Measurements from ENCODE around the gene RAB3IL1.

The RAB3IL1 gene

DNA sequence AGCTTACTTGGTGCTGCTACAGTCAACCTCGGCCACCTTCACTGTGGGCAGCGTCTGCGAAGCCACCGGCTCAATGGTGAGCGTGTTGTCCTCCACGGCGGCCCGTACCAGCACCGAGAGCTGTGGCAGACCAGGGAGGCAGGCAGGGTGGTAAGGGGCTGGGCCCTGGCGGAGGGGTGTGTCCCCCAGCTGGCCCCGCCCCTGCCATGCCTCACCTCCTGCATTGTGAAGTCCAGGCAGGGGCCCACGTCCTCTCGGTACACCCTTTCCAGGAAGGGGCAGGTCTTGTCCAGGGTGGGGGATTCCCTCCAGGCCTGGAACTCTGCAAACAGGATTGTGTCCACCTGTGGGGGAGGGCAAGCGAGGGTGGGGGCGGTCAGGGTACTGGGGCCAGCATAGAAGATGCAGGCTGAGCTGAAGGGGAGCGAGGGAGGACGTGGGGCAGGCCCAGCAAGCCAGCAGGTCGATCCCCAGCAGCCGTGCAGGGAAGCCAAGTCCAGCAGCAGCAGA lies 12.8 kb downstream of the RAB3IL1 start:
- DNase-seq (ENCODE audit: low read depth), result no peak

DNA sequence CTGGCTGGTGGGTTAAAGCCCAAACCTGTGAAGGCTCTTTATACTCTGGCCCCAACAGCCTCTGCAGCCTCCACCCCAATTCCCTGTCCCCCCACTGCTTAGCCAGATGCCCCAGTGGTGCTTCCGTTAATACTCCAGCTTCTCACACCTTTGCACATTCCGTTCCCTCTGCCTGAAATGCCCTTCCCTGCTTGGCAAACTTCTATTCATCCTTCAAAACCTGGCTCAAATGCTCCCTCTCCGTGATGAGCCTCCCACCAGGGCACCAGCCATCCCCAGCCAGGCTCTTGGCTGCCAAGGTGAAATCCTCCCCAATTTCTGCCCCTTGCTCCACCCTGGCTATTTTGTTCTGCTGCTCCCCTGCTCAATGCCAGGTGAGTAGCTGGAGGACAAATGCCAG lies 13.5 kb downstream of the RAB3IL1 start:
- DNase-seq (ENCODE audit: low read depth), result no peak

DNA sequence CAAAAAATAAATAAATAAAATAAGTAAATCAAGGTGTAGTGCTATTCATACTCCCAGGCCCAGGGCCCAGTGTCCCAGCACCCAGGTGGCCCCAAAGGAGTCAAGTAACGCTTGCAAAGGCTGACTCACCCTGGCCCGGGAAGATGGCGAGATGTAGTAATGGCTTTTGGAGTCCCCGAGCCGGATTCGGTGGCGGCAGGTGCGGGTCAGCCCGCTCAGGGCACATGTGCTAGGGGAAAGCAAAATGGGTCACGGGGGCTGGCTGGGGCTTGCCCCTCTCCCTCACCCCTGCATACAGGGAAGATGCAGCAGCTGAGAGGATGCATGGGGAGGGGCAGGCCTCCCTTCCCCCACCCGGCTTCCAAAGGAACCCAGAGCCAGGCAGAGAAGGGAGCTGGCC lies 15.1 kb downstream of the RAB3IL1 start:
- no peak for DNase-seq (ENCODE audit: low read depth)

DNA sequence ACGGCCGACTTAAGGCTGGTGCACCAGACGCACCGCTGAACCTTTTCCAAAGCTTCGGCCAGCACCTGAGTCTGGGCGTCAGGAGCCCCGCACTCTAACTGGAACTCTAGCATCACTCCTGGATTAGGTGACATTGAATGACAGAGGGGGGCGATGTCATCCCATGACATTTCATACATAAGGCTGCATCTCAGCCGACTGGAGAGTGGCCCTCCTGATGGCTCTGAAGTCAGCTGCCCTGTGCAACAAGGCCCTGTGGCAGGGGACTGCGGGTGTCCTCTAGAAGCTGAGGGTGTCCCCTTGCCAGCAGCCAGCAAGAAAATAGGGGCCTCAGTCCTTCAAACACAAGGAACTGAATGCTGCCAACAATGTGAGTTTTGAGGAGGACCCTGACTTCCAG lies 16.0 kb downstream of the RAB3IL1 start:
- DNase-seq (ENCODE audit: low read depth), result no peak

DNA sequence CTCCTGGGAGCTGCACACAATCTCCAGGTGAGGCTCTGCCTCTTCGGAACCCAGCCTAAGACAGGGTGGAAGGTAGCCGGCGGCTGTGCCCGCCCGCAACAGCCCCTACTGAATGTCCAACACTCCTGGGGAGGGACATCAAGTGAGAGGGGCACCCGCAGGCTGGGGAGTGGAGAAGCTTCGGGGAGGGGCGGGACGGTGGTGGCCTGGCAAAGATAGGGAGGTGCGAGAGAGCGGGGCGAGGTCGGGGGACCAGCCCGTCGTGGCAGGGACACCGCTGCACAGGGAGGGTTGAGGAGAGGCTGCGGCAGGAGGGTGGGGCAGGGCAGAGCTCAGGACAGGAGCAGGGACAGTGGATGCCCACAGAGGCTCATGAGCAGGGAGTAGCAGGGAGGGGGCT lies 17.1 kb downstream of the RAB3IL1 start:
- DNase-seq (ENCODE audit: low read depth), result no peak

DNA sequence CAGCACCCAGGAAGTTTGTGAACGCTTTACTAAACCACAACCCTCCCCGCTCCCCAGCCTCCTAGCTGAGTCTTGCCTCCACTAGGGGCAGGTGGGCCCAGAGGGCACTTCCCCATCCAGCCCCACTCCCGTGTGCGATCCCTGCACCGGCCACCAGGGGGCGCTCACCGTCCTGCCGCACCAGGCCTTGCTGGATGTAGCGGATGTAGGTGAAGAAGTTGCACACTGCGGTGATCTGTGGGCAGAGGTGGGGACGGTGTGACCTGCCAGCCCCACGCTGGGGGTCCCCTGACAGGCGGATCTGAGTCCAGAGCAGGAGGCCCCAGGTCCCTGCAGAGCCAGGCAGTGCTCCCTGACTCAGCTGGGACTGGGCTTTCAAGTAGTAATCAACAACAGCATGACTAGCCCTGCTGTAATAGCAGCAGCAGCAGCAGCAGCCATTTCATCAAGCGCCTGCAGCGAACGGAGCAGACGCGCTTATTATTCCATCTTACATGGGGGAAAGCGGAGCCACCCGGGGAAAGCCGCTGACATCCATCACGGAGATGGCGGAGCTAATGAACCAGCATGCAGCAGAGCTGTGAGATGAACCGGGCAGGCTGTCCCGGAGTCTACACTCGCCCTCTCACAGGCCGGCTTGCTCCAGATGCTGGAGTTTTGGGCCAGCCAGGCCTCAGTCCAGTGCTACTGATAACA lies 18.1 kb downstream of the RAB3IL1 start:
- peak; percentile 88 for DNase-seq (ENCODE audit: low read depth)

DNA sequence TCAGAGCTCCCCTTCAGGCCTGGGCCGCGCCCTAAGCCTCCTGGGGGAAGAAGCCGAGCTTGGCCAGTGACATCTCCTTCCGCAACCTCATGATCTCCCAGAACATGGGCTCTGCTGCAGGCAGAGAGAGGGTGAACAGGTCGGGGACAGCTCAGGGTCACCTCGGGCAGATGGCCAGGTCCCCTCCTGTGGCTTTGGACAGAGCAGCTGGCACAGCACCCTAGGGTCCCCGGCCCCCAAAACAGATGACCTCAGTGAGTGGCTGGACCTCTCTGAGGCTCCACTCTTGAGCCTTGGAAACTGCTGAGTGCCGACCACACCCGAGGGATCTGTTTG lies 19.2 kb downstream of the RAB3IL1 start:
- no peak for DNase-seq (ENCODE audit: low read depth)

DNA sequence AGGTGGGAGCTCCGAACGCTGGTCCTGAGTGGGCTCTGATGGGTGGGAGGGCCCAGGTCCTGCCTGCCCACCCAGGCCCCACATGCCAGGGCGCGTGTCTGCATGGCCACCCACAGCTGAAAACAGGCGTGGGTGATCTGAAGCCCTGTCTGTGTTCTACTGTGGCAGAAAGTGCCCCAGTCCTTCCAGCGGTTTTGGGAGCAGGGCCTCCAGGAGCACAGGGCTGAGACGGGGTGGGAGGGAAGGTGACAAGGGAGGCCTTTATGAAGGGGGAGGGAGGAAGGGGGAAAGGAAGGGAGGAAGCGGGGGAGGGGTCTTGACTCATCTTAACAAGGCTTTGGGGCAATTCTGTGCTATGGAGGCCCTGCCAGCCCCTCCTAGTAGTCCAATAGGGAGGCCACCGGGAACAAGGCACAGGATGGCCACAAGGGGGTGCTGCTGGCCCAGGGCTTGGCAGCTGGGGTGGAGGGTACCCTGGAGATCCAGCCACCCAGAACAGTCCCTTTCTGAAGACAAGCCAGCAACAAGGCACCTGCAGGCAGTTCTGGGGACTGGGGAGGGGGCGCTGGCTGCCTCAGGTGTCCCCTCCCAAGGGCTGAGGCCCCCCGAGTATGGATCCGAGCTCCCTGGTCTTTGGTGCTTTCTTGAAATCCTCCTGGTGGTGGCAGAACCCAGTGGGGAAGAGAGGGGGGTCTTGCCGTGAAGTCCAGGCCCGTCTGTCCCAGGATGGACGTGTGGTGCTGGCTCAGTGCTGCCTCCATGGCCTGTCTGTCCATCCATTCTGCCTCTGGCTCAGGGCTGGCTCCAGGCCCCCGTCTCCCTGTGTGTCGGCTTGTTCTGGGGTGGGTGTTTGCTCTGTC lies 19.7 kb downstream of the RAB3IL1 start:
- DNase-seq (ENCODE audit: low read depth), result peak; percentile 65

DNA sequence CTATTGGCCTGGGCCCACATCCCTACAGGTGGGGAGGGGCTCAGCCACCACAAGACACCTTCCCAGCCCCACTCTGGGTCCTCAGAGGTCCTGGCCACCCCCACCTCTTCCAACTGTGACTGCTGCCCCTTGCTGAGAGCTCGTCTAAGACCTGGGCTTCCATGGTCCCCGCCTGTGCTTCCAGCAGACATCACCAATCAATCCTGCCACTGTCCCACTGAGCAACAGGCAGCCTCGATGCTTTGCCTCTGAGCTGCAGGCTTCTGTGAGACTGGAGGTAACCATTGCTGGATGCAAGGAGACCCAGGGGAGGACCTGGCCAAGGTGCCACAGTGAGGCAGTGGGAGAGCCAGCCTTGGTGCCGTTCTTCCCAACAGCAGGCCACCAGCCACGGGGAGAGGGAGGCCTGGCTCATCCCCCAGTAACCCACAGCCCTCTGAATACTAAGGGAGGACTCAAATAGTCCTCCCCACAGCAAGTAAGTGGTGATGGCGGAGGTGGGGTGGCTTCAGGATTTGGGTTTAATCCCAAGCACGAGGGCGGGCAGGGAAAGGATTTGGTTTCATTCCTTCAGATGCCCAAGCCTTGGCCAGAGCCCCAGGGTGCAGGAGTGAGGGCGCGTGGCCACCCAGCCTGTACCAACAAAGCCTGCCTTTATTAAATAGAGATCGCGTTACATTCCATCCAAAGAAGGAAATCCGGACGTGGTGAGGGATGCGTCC lies 20.5 kb downstream of the RAB3IL1 start:
- no peak for DNase-seq (ENCODE audit: low read depth)

DNA sequence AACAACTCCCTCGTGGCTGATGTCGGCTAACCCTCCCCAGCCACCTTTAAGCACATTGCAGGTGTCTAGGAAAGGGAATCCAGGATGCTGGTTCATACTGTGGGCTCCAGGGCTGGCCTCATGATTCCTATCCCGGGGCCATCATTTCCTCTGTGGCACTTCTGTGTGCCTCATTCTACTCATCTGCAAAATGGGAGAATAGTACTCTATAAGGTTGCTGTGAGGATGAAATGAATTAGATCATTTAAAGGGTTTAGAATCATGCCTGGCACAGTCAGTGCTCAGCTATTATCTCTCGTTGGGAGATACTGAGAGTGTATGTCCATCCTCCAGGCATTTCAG lies 21.7 kb downstream of the RAB3IL1 start:
- DNase-seq (ENCODE audit: low read depth), result no peak

DNA sequence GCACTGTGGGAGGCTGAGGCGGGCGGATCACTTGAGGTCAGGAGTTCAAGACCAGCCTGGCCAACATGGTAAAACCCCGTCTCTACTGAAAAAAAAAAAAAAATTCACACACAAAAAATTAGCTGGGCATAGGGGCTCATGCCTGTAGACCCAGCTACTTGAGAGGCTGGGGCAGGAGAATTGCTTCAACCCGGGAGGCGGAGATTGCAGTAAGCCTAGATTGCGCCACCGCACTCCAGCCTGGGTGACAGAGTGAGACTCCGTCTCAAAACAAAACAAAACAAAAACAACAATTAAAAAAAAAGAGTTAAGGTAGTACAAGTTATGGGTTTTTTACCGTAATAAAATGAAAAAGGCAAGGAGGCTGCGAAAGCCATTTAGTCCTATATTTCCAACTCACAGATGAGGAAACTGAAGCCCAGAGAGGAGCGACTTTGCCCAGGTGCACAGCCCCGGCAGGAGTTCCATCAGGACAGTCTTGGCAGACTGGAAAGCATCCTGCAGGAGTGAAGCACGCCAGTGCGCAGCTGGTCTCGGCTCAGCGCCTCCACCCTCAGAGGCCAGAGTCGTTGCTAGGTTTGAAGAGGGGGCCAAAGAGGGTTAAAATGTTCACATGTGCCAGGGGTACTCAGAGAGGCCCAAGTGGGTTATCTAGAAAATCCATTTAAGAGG lies 22.2 kb downstream of the RAB3IL1 start:
- DNase-seq (ENCODE audit: low read depth), result no peak

DNA sequence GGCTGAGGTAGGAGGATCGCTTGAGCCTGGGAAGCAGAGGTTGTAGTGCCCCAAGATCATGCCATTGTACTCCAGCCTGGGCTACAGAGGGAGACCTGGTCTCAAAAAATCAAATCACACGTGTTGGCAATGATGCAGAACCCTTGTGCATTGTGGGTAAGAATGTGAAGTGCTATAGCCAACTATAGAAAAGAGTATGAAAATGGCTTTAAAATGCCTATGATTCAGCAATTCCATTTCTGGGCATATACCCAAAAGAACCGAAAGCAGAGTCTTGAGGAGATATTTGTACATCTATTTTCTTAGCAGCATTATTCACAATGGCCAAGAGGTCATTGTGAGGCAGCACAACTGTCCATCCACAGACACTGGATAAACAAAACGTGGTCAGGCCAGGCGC lies 23.4 kb downstream of the RAB3IL1 start:
- no peak for DNase-seq (ENCODE audit: low read depth)

DNA sequence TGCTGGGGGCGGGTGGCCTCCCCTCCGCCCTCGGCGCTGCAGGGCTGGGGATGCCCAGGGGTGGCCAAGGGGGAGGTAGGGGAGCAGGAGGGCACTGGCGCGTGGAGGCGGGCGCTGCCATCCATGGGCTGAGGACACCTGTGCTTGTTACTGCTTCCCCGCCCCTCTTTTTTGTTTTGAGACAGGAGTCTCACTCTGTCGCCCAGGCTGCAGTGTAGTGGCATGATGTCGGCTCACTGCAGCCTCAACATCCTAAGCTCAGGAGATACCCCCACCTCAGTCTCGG lies 25.3 kb downstream of the RAB3IL1 start:
- DNase-seq (ENCODE audit: low read depth), result no peak

DNA sequence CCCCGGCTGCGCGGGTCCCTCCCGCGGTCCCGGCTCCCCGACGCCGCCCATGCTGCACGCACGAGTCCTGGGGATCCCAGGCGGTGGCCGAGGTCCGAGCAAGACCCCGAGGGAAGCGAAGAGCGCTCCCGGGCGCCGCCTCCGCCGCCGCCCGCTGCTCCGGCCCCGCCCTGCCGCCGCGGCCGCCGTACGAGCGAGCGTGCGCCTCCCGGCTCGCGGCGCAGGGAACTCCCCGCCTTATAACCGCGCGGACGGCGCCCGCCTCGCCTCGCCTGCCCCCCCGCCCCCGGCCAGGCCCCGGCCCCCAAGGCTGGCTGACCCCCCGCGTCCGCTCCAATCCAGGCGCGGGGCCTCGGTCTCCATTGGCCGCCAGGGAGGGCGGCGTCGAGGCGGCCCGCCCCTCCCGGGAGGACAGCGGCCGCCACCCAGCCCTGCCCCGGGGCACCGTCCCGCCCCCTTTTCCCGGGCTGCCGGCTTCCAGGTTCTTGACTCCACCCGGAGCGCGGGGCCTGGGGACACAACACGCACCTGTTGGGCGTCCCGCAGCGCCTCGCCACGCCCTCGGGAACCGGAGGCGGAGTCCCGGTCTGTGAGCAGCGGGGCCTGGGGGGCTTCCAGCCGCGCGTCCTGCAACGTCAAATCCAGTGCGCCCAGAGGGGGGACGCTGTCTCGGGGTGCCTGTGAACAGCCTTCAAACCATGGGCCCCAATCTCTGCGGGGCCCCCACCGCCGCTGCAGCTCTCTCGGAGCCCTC lies 25.9 kb downstream of the RAB3IL1 start, which contains the start of gene FADS3:
TSS of gene FADS3 (minus strand) at position 215 of the 754 bp plus-strand sequence. CDS start at position 51, 164 bp downstream.
- DNase-seq (ENCODE audit: low read depth), result peak; percentile 33

DNA sequence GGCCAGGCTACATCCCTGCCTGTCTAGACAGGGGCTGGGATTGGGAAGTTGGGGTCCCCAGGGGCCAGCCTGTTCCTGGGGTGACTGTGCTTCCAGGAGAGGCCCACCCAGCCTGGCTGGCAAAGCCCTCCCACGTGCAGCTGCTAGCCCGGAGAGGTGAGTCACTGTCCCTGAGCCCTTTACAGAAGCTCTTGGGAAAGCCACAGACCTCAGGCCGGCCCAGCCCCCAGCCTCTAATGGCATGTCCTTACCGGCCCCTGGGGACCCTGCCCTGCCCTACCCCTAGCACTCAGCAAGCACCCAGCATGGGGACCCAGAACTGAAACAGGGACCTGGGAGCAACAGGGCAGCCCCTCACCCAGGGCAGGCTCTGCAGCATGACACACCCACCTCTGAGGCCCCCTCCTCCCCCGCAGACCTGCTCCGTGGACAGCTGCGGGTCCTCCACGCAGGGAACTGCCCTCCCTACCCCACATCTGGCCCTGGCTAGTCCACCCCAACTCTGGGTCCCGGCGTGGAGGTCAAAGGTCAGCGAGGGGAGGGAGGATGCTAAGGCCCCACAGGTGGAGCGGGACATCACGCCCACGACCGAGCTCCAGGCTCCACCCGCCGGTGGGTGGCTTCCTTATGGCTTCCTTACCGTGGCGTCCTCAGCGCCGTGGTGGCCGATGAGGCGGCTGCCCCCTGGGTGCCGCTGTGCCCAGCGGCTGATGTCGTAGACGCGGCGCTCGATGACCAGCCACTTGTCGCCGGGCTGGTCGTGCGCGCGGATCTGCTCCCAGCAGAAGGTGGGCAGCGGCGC lies 26.6 kb downstream of the RAB3IL1 start:
- no peak for DNase-seq (ENCODE audit: low read depth)

DNA sequence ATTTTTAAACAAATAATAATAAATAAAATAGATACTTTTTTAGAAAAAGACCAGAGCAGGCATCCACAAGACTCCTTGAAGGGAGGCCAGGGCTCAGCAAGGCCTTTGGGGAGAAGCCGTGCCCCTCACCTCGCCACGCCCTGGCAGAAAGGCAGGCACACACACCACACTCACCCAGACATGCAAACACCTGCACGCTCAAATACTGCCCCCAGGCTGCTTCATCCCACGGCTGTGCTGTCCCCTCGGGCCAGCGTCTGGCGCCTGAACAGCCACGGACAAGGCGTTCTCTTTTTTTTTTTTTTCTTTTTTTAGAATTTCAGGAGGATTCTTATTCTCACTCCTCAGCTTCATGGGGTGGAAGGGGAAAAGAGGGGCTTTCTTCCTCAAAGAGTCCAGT lies 27.5 kb downstream of the RAB3IL1 start:
- DNase-seq (ENCODE audit: low read depth), result no peak

DNA sequence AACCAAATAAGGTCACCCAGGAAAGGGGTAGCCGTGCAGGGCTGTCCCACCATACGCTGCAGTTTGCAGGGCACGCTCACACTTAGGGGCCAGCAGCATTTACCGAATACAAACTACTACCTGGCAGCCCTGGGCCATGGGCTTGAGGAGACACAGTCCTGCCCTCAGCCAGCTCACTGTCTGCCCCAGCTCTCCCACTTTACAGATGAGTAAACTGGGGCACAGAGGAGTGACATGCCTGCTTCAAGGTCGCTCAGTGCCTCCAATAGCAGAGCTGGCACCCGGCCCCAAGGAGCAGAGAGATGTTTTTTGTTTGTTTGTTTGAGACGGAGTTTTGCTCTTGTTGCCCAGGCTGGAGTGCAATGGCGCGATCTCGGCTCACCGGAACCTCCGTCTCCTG lies 28.8 kb downstream of the RAB3IL1 start:
- DNase-seq (ENCODE audit: low read depth), result no peak

DNA sequence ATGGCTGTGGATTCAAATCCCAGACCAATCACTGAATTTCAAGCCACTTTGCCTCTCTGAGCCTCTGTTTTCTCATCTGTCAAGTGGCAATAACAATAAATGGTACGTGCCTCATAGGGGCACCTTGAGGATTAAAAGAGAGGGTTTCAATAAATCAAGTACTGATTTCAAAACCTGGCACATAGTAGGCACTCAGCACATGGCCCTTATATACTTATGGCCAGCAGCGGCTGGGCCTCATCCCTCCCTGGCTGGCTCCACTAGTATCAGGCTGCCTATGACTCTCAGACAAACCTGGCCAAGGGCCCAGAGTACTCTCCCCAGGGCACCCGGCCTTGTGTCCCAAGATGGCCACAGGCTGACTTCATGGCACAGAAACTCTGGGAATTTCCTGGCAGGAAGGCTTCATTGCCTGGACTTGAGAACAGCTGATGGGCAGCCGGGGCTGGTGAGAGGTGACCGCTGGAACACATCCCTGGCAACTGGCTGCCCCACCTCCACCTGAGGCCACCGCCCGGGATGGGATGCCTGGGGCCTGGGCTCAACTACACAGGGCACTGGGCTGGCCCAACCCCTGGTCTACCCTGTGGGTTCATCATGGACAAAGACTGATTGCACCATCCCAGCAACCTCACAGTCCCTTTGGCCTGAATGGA lies 29.4 kb downstream of the RAB3IL1 start:
- no peak for DNase-seq (ENCODE audit: low read depth)

DNA sequence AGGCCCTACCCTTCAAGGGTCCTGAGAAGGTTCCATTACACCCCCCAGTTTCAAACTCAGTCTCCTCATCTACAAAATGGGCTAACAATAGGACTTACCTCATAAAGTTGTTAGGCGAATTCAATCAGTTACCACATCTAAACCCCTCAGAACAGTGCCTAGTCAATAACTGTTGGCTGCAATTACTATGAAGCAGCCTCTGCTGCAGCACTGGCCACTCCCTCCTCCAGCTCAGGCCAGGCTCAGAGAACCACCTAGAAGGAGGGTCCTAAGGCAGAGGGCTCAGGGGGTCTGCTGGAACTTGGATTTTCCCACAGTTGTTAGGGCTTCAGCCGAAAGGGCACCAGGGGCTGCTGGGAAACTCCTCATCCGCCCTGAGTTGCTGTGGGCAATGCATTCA lies 30.7 kb downstream of the RAB3IL1 start:
- no peak for DNase-seq (ENCODE audit: low read depth)

DNA sequence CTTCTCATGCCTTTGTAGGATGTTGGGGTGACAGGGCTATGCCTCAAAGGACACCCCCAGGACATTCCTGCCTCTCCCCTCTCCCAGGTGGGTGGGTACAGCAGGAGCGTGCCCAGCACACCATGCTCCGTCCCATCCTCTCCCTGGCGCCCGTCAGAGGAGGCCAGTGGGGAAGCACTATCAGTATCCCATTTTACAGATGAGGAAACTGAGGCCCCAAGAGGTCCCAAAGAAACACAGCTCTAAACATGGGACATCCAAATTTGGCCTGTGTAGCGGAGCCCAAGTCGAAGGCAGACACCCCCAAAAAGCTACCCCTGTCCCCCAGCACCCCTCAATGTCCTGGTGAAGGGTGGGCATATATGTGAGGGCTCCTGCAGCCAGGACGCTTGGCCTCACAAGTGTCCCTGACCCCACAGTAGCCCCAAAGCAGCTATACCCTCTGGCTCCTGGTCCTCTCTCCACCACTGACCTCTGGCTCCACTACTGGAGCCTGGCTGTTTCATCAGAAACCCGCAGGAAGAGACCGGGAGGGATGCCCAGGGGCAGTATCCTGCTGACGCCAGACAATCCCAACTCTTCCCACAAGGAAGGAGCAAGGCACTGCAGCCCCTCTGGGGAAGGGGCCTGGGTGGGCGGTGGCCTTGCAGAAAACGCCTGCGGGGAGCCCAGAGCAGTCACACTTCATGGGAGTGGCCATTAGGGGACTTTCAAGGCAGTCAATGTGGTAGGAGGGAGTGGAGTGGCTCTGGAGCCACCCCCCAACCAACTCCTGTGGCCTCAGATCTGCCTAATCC lies 31.4 kb downstream of the RAB3IL1 start:
- no peak for DNase-seq (ENCODE audit: low read depth)
